H1 (cell line): ENCODE measurements around the gene MYRIP. TPM values are rescaled to one million over a fixed set of nuclear protein-coding genes. Genes with fewer than 3 reads are reported as not detected.

Experiments used
- CTCF ChIA-PET: fragments of 300-600 bp; sonication (Branson Sonifier 250); formaldehyde crosslinking; loops from one replicate; lab custom pipeline; 2021; ENCODE audit not compliant: partially characterized antibody; lab: Charles Lee
- POLR2A ChIA-PET: fragments of 300-600 bp; sonication (Branson Sonifier 250); formaldehyde crosslinking; loops from one replicate; lab custom pipeline; 2021; ENCODE audit warnings: inconsistent platforms; ENCODE audit not compliant: partially characterized antibody; lab: Charles Lee
- DNase-seq, 2 experiments: peaks; one replicate each; pipeline versions ENCODE4 v3.0.0 to v3.0.0-alpha.2; 2010 to 2022; ENCODE audit warnings: low spot score in 2 of 2, low read depth in 1 of 2, mixed read lengths in 1 of 2
- FAIRE-seq: peaks from 2 replicates; lab custom pipeline; 2011; peaks lifted over from hg19 to GRCh38; lab: Jason Lieb, UNC
- H2AFZ ChIP-seq: 2 replicates; pipeline ENCODE4 v1.8.1; 2012; ENCODE audit warnings: low read length, inconsistent platforms
- H2AK5ac ChIP-seq: 2 replicates; pipeline ENCODE4 v1.6.1; 2013; ENCODE audit warnings: low read depth, low read length
- H2BK120ac ChIP-seq: replicated peaks from 2 replicates; pipeline ENCODE3; 2013; ENCODE audit warnings: low read depth, low read length, inconsistent platforms
- H2BK12ac ChIP-seq: 2 replicates; pipeline ENCODE4 v1.6.1; 2013; ENCODE audit warnings: low read depth, low read length
- H2BK15ac ChIP-seq: 2 replicates; pipeline ENCODE4 v1.6.1; 2013; ENCODE audit warnings: low read length
- H2BK20ac ChIP-seq: 2 replicates; pipeline ENCODE4 v1.6.1; 2013; ENCODE audit warnings: low read length
- H2BK5ac ChIP-seq: 2 replicates; pipeline ENCODE4 v1.6.1; 2013; ENCODE audit warnings: low read depth, low read length
- H3K14ac ChIP-seq: 2 replicates; pipeline ENCODE4 v1.6.1; 2013; ENCODE audit warnings: inconsistent platforms; ENCODE audit not compliant: insufficient read length
- H3K18ac ChIP-seq: 2 replicates; pipeline ENCODE4 v1.6.1; 2013; ENCODE audit warnings: low read length; ENCODE audit errors: extremely low read depth
- H3K23ac ChIP-seq: 2 replicates; pipeline ENCODE4 v1.6.1; 2013; ENCODE audit warnings: inconsistent platforms; ENCODE audit not compliant: insufficient read length
- H3K23me2 ChIP-seq: 2 replicates; pipeline ENCODE4 v1.6.1; 2013; ENCODE audit warnings: low read depth, low read length
- H3K27ac ChIP-seq: 2 replicates; pipeline ENCODE4 v1.6.1; 2011; ENCODE audit warnings: low read depth, low read length, inconsistent platforms
- H3K27me3 ChIP-seq, 4 experiments: replicated peaks in 1 of 4; 1 replicate in 1 of 4; 2 replicates in 3 of 4; pipeline versions ENCODE4 v1.6.1 to v1.8.1; 2011 to 2013; ENCODE audit warnings: low read length in 3 of 4, mild to moderate bottlenecking in 3 of 4, inconsistent platforms in 2 of 4, mixed read lengths in 2 of 4, moderate library complexity in 1 of 4; ENCODE audit not compliant: control insufficient read depth in 3 of 4, insufficient read depth in 3 of 4; ENCODE audit errors: extremely low read depth in 1 of 4
- H3K36me3 ChIP-seq, 4 experiments: 2 replicates each; pipeline versions ENCODE4 v1.6.1 to v1.8.1; 2011 to 2013; ENCODE audit warnings: mild to moderate bottlenecking in 4 of 4, low read length in 3 of 4, moderate library complexity in 2 of 4, control low read depth in 1 of 4, inconsistent platforms in 1 of 4; ENCODE audit not compliant: insufficient read depth in 4 of 4, control insufficient read depth in 2 of 4
- H3K4ac ChIP-seq: replicated peaks from 2 replicates; pipeline ENCODE3; 2013; ENCODE audit warnings: low read length, low read depth, mixed read lengths, inconsistent platforms; ENCODE audit not compliant: insufficient read length
- H3K4me1 ChIP-seq, 4 experiments: replicated peaks in 1 of 4; 1 replicate in 1 of 4; 2 replicates in 3 of 4; pipeline versions ENCODE4 v1.6.1 to v1.8.1; 2011 to 2013; ENCODE audit warnings: low read length in 3 of 4, inconsistent platforms in 2 of 4, mixed read lengths in 1 of 4; ENCODE audit not compliant: insufficient read depth in 4 of 4, control insufficient read depth in 3 of 4
- H3K4me2 ChIP-seq, 2 experiments: 2 replicates each; pipeline versions ENCODE4 v1.6.1 to v1.8.1; 2011 to 2013; ENCODE audit warnings: low read depth in 2 of 2, low read length in 2 of 2, control low read depth in 1 of 2, inconsistent platforms in 1 of 2, mild to moderate bottlenecking in 1 of 2; ENCODE audit not compliant: insufficient read depth in 1 of 2
- H3K4me3 ChIP-seq, 4 experiments: fragments of 200-600, 300-600 bp in 1 of 4; sonication (generic), shearing (Covaris generic), sonication (Bioruptor Twin) in 1 of 4; 2 replicates each; pipeline versions ENCODE4 v1.5.1 to v1.8.1; 2011 to 2016; ENCODE audit warnings: low read length in 4 of 4, low read depth in 3 of 4, control low read depth in 2 of 4, inconsistent platforms in 2 of 4, mild to moderate bottlenecking in 2 of 4, mixed read lengths in 1 of 4, moderate library complexity in 1 of 4; ENCODE audit not compliant: insufficient read depth in 2 of 4; ENCODE audit errors: extremely low read depth in 1 of 4
- H3K56ac ChIP-seq: replicated peaks from 2 replicates; pipeline ENCODE3; 2013; ENCODE audit warnings: low read depth, mild to moderate bottlenecking, mixed read lengths, low read length, inconsistent platforms; ENCODE audit not compliant: insufficient read length
- H3K79me1 ChIP-seq: 2 replicates; pipeline ENCODE4 v1.6.1; 2013; ENCODE audit warnings: low read depth, low read length, control low read depth
- H3K79me2 ChIP-seq, 2 experiments: 2 replicates each; pipeline versions ENCODE4 v1.6.1 to v1.8.1; 2012 to 2013; ENCODE audit warnings: low read length in 2 of 2, mild to moderate bottlenecking in 2 of 2, inconsistent platforms in 1 of 2; ENCODE audit not compliant: insufficient read depth in 2 of 2, control insufficient read depth in 1 of 2
- H3K9ac ChIP-seq, 4 experiments: replicated peaks in 1 of 4; 1 replicate in 1 of 4; 2 replicates in 3 of 4; pipeline versions ENCODE4 v1.6.1 to v1.8.1; 2011 to 2013; ENCODE audit warnings: low read depth in 3 of 4, low read length in 3 of 4, control low read depth in 2 of 4, mild to moderate bottlenecking in 2 of 4, moderate library complexity in 2 of 4, inconsistent platforms in 1 of 4; ENCODE audit errors: extremely low read depth in 1 of 4
- H3K9me3 ChIP-seq, 2 experiments: 2 replicates each; pipeline versions ENCODE4 v1.6.1 to v1.8.1; 2012 to 2013; ENCODE audit warnings: mild to moderate bottlenecking in 2 of 2, moderate library complexity in 2 of 2, control low read depth in 1 of 2, inconsistent platforms in 1 of 2, low read depth in 1 of 2, low read length in 1 of 2, mixed read lengths in 1 of 2; ENCODE audit not compliant: insufficient read depth in 2 of 2
- H4K20me1 ChIP-seq, 2 experiments: replicated peaks in 1 of 2; 2 replicates each; pipeline versions ENCODE3 to v1.8.1; 2011 to 2013; ENCODE audit warnings: inconsistent platforms in 2 of 2, low read length in 2 of 2, mild to moderate bottlenecking in 1 of 2; ENCODE audit not compliant: insufficient read depth in 2 of 2, control insufficient read depth in 1 of 2
- H4K5ac ChIP-seq: 2 replicates; pipeline ENCODE4 v1.6.1; 2013; ENCODE audit warnings: low read length, low read depth, mixed read lengths, inconsistent platforms; ENCODE audit not compliant: insufficient read length
- H4K8ac ChIP-seq: 2 replicates; pipeline ENCODE4 v1.8.0; 2013; ENCODE audit warnings: mild to moderate bottlenecking, moderate library complexity, low read length, inconsistent platforms; ENCODE audit not compliant: insufficient read depth; ENCODE audit errors: extremely low read depth
- H4K91ac ChIP-seq: replicated peaks from 2 replicates; pipeline ENCODE3; 2013; ENCODE audit warnings: low read length, mixed read lengths, inconsistent platforms; ENCODE audit not compliant: insufficient read length
- RXRA ChIP-seq: IDR thresholded peaks from 2 replicates; pipeline ENCODE4 v1.6.1; 2011; ENCODE audit warnings: low read depth, mild to moderate bottlenecking, low read length, moderate library complexity; ENCODE audit not compliant: insufficient read depth
- WGBS, 2 experiments: shearing (Covaris generic) in 1 of 2; methylation state at CpG; one replicate each; pipeline versions ENCODE4 v1.1.6 to v1.1.7; 2013 to 2015; ENCODE audit warnings: low lambda C conversion rate in 2 of 2, mixed read lengths in 2 of 2, inconsistent platforms in 1 of 2, low coverage in 1 of 2, missing lambda C conversion rate in 1 of 2; ENCODE audit not compliant: insufficient replicate concordance in 2 of 2, insufficient coverage in 1 of 2, insufficient read length in 1 of 2; ENCODE audit errors: extremely low coverage in 1 of 2, missing lambda C conversion rate in 1 of 2; 5-methylcytosine and 5-hydroxymethylcytosine counted together
- polyA plus RNA-seq, 7 experiments: library from polyadenylated mRNA; depleted of rRNA in 3 of 7; stranded (reverse) in 5 of 7; unstranded in 2 of 7; fragments of >200 nt in 5 of 7; fragments of 200-250 nt in 2 of 7; gene quantifications; 1 replicate in 5 of 7; 2 replicates in 1 of 7; 4 replicates in 1 of 7; pipeline versions ENCODE4 v1.2.1 to v1.2.3, GENCODE V29; 2011 to 2013; ENCODE audit warnings: missing spikeins in 2 of 7, mixed read lengths in 2 of 7
- total RNA-seq: library from RNA; stranded (reverse); fragmentation: NEBNext Ultra II Directional; extraction: Animal tissue kit (Norgen Biotek cat#: 25700); gene quantifications from 2 replicates; pipeline ENCODE4 v1.2.1, GENCODE V29; 2021

Gene MYRIP
- total and polyA plus RNA-seq, 2 of the 8 experiments (the other 6 are each of a cell fraction or from before 2014, with no cell fraction given), result 0.54 to 4.3 TPM

- H4K8ac ChIP-seq, result no peak overlapping the region
- ChIA-PET POLR2A (no interaction called here), CTCF (interaction anchor here (15.7 kb wide), 1 partner anchor 114 kb away, joined by 290 read pairs; the partner anchor contains the start of gene EIF1B)
- H3K9ac ChIP-seq, result no peak overlapping the region
- H2BK12ac ChIP-seq, result no peak overlapping the region
- no peaks in the 10 kb centered on the region for H3K79me2 ChIP-seq
- H3K36me3 ChIP-seq, result no peaks in the 10 kb centered on the region
- H3K23ac ChIP-seq, result no peak overlapping the region
- DNase-seq (no peak), FAIRE-seq (no peak)
- 0 out of 2 replicates have a peak overlapping the region, but pooled peaks have one; percentile 5 for H2AFZ ChIP-seq
- no peak overlapping the region for H3K18ac ChIP-seq
- no peak overlapping the region for H3K27ac ChIP-seq
- H3K4me1 ChIP-seq, result peaks cover 0 to 7% (median 6%) of the 10 kb centered on the region in 4 experiments; a peak in 4 of 7 replicates
- H3K79me1 ChIP-seq, result no peaks in the 10 kb centered on the region
- H4K5ac ChIP-seq, result no peak overlapping the region
- H3K4me2 ChIP-seq, result no peak overlapping the region
- H2BK5ac ChIP-seq, result no peak overlapping the region
- no peak overlapping the region for H3K56ac ChIP-seq
- H3K9me3 ChIP-seq, result no peaks in the 10 kb centered on the region
- no peak overlapping the region for H2BK20ac ChIP-seq
- H2AK5ac ChIP-seq, result no peak overlapping the region
- H3K4me3 ChIP-seq, result no peak overlapping the region
- H3K4ac ChIP-seq, result no peak overlapping the region
- TF ChIP-seq RXRA, result no peak
- no peak overlapping the region for H4K91ac ChIP-seq
- WGBS, 2 experiments, result 92% methylated on average over 9 of the region's 9 CpGs; no CpG with 5 or more reads in 1 of the 2 experiments
- no peaks in the 10 kb centered on the region for H4K20me1 ChIP-seq
- no peak overlapping the region for H2BK120ac ChIP-seq
- no peaks in the 10 kb centered on the region for H3K23me2 ChIP-seq
- H2BK15ac ChIP-seq, result no peak overlapping the region
- no peaks in the 10 kb centered on the region for H3K27me3 ChIP-seq
- no peak overlapping the region for H3K14ac ChIP-seq
Measured at GRCh38 chr3:40196966-40197365, 387.6 kb downstream of the MYRIP start.
